H1 (cell line): ENCODE results near the gene CREBBP. TPM values are rescaled to one million over a fixed set of nuclear protein-coding genes. Genes with fewer than 3 reads are reported as not detected.

Source experiments
- CTCF ChIA-PET: fragments of 300-600 bp; sonication (Branson Sonifier 250); formaldehyde crosslinking; loops from one replicate; lab custom pipeline; 2021; ENCODE audit not compliant: partially characterized antibody; lab: Charles Lee
- POLR2A ChIA-PET: fragments of 300-600 bp; sonication (Branson Sonifier 250); formaldehyde crosslinking; loops from one replicate; lab custom pipeline; 2021; ENCODE audit warnings: inconsistent platforms; ENCODE audit not compliant: partially characterized antibody; lab: Charles Lee
- DNase-seq, 2 experiments: peaks; one replicate each; pipeline versions ENCODE4 v3.0.0 to v3.0.0-alpha.2; 2010 to 2022; ENCODE audit warnings: low spot score in 2 of 2, low read depth in 1 of 2, mixed read lengths in 1 of 2
- FAIRE-seq: peaks from 2 replicates; lab custom pipeline; 2011; peaks lifted over from hg19 to GRCh38; lab: Jason Lieb, UNC
- H2AFZ ChIP-seq: 2 replicates; pipeline ENCODE4 v1.8.1; 2012; ENCODE audit warnings: low read length, inconsistent platforms
- H2AK5ac ChIP-seq: 2 replicates; pipeline ENCODE4 v1.6.1; 2013; ENCODE audit warnings: low read depth, low read length
- H2BK120ac ChIP-seq: replicated peaks from 2 replicates; pipeline ENCODE3; 2013; ENCODE audit warnings: low read depth, low read length, inconsistent platforms
- H2BK12ac ChIP-seq: 2 replicates; pipeline ENCODE4 v1.6.1; 2013; ENCODE audit warnings: low read depth, low read length
- H2BK15ac ChIP-seq: 2 replicates; pipeline ENCODE4 v1.6.1; 2013; ENCODE audit warnings: low read length
- H2BK20ac ChIP-seq: 2 replicates; pipeline ENCODE4 v1.6.1; 2013; ENCODE audit warnings: low read length
- H2BK5ac ChIP-seq: 2 replicates; pipeline ENCODE4 v1.6.1; 2013; ENCODE audit warnings: low read depth, low read length
- H3K14ac ChIP-seq: 2 replicates; pipeline ENCODE4 v1.6.1; 2013; ENCODE audit warnings: inconsistent platforms; ENCODE audit not compliant: insufficient read length
- H3K18ac ChIP-seq: 2 replicates; pipeline ENCODE4 v1.6.1; 2013; ENCODE audit warnings: low read length; ENCODE audit errors: extremely low read depth
- H3K23ac ChIP-seq: 2 replicates; pipeline ENCODE4 v1.6.1; 2013; ENCODE audit warnings: inconsistent platforms; ENCODE audit not compliant: insufficient read length
- H3K23me2 ChIP-seq: 2 replicates; pipeline ENCODE4 v1.6.1; 2013; ENCODE audit warnings: low read depth, low read length
- H3K27ac ChIP-seq: 2 replicates; pipeline ENCODE4 v1.6.1; 2011; ENCODE audit warnings: low read depth, low read length, inconsistent platforms
- H3K27me3 ChIP-seq, 4 experiments: replicated peaks in 1 of 4; 1 replicate in 1 of 4; 2 replicates in 3 of 4; pipeline versions ENCODE4 v1.6.1 to v1.8.1; 2011 to 2013; ENCODE audit warnings: low read length in 3 of 4, mild to moderate bottlenecking in 3 of 4, inconsistent platforms in 2 of 4, mixed read lengths in 2 of 4, moderate library complexity in 1 of 4; ENCODE audit not compliant: control insufficient read depth in 3 of 4, insufficient read depth in 3 of 4; ENCODE audit errors: extremely low read depth in 1 of 4
- H3K36me3 ChIP-seq, 4 experiments: 2 replicates each; pipeline versions ENCODE4 v1.6.1 to v1.8.1; 2011 to 2013; ENCODE audit warnings: mild to moderate bottlenecking in 4 of 4, low read length in 3 of 4, moderate library complexity in 2 of 4, control low read depth in 1 of 4, inconsistent platforms in 1 of 4; ENCODE audit not compliant: insufficient read depth in 4 of 4, control insufficient read depth in 2 of 4
- H3K4ac ChIP-seq: replicated peaks from 2 replicates; pipeline ENCODE3; 2013; ENCODE audit warnings: low read length, low read depth, mixed read lengths, inconsistent platforms; ENCODE audit not compliant: insufficient read length
- H3K4me1 ChIP-seq, 4 experiments: replicated peaks in 1 of 4; 1 replicate in 1 of 4; 2 replicates in 3 of 4; pipeline versions ENCODE4 v1.6.1 to v1.8.1; 2011 to 2013; ENCODE audit warnings: low read length in 3 of 4, inconsistent platforms in 2 of 4, mixed read lengths in 1 of 4; ENCODE audit not compliant: insufficient read depth in 4 of 4, control insufficient read depth in 3 of 4
- H3K4me2 ChIP-seq, 2 experiments: 2 replicates each; pipeline versions ENCODE4 v1.6.1 to v1.8.1; 2011 to 2013; ENCODE audit warnings: low read depth in 2 of 2, low read length in 2 of 2, control low read depth in 1 of 2, inconsistent platforms in 1 of 2, mild to moderate bottlenecking in 1 of 2; ENCODE audit not compliant: insufficient read depth in 1 of 2
- H3K4me3 ChIP-seq, 4 experiments: fragments of 200-600, 300-600 bp in 1 of 4; sonication (generic), shearing (Covaris generic), sonication (Bioruptor Twin) in 1 of 4; 2 replicates each; pipeline versions ENCODE4 v1.5.1 to v1.8.1; 2011 to 2016; ENCODE audit warnings: low read length in 4 of 4, low read depth in 3 of 4, control low read depth in 2 of 4, inconsistent platforms in 2 of 4, mild to moderate bottlenecking in 2 of 4, mixed read lengths in 1 of 4, moderate library complexity in 1 of 4; ENCODE audit not compliant: insufficient read depth in 2 of 4; ENCODE audit errors: extremely low read depth in 1 of 4
- H3K56ac ChIP-seq: replicated peaks from 2 replicates; pipeline ENCODE3; 2013; ENCODE audit warnings: low read depth, mild to moderate bottlenecking, mixed read lengths, low read length, inconsistent platforms; ENCODE audit not compliant: insufficient read length
- H3K79me1 ChIP-seq: 2 replicates; pipeline ENCODE4 v1.6.1; 2013; ENCODE audit warnings: low read depth, low read length, control low read depth
- H3K79me2 ChIP-seq, 2 experiments: 2 replicates each; pipeline versions ENCODE4 v1.6.1 to v1.8.1; 2012 to 2013; ENCODE audit warnings: low read length in 2 of 2, mild to moderate bottlenecking in 2 of 2, inconsistent platforms in 1 of 2; ENCODE audit not compliant: insufficient read depth in 2 of 2, control insufficient read depth in 1 of 2
- H3K9ac ChIP-seq, 4 experiments: replicated peaks in 1 of 4; 1 replicate in 1 of 4; 2 replicates in 3 of 4; pipeline versions ENCODE4 v1.6.1 to v1.8.1; 2011 to 2013; ENCODE audit warnings: low read depth in 3 of 4, low read length in 3 of 4, control low read depth in 2 of 4, mild to moderate bottlenecking in 2 of 4, moderate library complexity in 2 of 4, inconsistent platforms in 1 of 4; ENCODE audit errors: extremely low read depth in 1 of 4
- H3K9me3 ChIP-seq, 2 experiments: 2 replicates each; pipeline versions ENCODE4 v1.6.1 to v1.8.1; 2012 to 2013; ENCODE audit warnings: mild to moderate bottlenecking in 2 of 2, moderate library complexity in 2 of 2, control low read depth in 1 of 2, inconsistent platforms in 1 of 2, low read depth in 1 of 2, low read length in 1 of 2, mixed read lengths in 1 of 2; ENCODE audit not compliant: insufficient read depth in 2 of 2
- H4K20me1 ChIP-seq, 2 experiments: replicated peaks in 1 of 2; 2 replicates each; pipeline versions ENCODE3 to v1.8.1; 2011 to 2013; ENCODE audit warnings: inconsistent platforms in 2 of 2, low read length in 2 of 2, mild to moderate bottlenecking in 1 of 2; ENCODE audit not compliant: insufficient read depth in 2 of 2, control insufficient read depth in 1 of 2
- H4K5ac ChIP-seq: 2 replicates; pipeline ENCODE4 v1.6.1; 2013; ENCODE audit warnings: low read length, low read depth, mixed read lengths, inconsistent platforms; ENCODE audit not compliant: insufficient read length
- H4K8ac ChIP-seq: 2 replicates; pipeline ENCODE4 v1.8.0; 2013; ENCODE audit warnings: mild to moderate bottlenecking, moderate library complexity, low read length, inconsistent platforms; ENCODE audit not compliant: insufficient read depth; ENCODE audit errors: extremely low read depth
- H4K91ac ChIP-seq: replicated peaks from 2 replicates; pipeline ENCODE3; 2013; ENCODE audit warnings: low read length, mixed read lengths, inconsistent platforms; ENCODE audit not compliant: insufficient read length
- CTBP2 ChIP-seq: IDR thresholded peaks from 2 replicates; pipeline ENCODE4 v1.7.0; 2011; ENCODE audit warnings: borderline replicate concordance, mild to moderate bottlenecking, moderate library complexity, mixed read lengths, low read length; ENCODE audit not compliant: insufficient read depth, insufficient read length
- EP300 ChIP-seq, 2 experiments: IDR thresholded peaks; 1 replicate in 1 of 2; 2 replicates in 1 of 2; pipeline ENCODE4 v1.6.1; 2011 to 2012; ENCODE audit warnings: low read depth in 2 of 2, low read length in 2 of 2, mild to moderate bottlenecking in 2 of 2, borderline replicate concordance in 1 of 2, inconsistent platforms in 1 of 2, moderate library complexity in 1 of 2
- GTF2F1 ChIP-seq: IDR thresholded peaks from 2 replicates; pipeline ENCODE4 v1.6.1; 2012; ENCODE audit warnings: low read depth, low read length, improper control_type of control experiment, borderline replicate concordance
- HDAC6 ChIP-seq: IDR thresholded peaks from one replicate; pipeline ENCODE4 v1.7.1; 2012; ENCODE audit warnings: low read depth, mild to moderate bottlenecking, inconsistent platforms, low read length, moderate library complexity
- JUN ChIP-seq: IDR thresholded peaks from 2 replicates; pipeline ENCODE4 v1.6.1; 2011; ENCODE audit warnings: low read depth, mild to moderate bottlenecking, improper control_type of control experiment, low read length
- KDM5A ChIP-seq: fragments of 200-600 bp; IDR thresholded peaks from 2 replicates; pipeline ENCODE4 v1.7.1; 2012; ENCODE audit warnings: mild to moderate bottlenecking, low read length, inconsistent platforms, mixed read lengths
- MAFK ChIP-seq: IDR thresholded peaks from 2 replicates; pipeline ENCODE4 v1.6.1; 2012; ENCODE audit warnings: low read depth, mild to moderate bottlenecking, improper control_type of control experiment, low read length
- POLR2A ChIP-seq, 2 experiments: IDR thresholded peaks; 1 replicate in 1 of 2; 2 replicates in 1 of 2; pipeline ENCODE4 v1.6.1; 2011; ENCODE audit warnings: low read depth in 2 of 2, low read length in 2 of 2, mild to moderate bottlenecking in 2 of 2; ENCODE audit errors: control extremely low read depth in 1 of 2
- POLR2AphosphoS5 ChIP-seq: IDR thresholded peaks from 2 replicates; pipeline ENCODE4 v1.6.1; 2011; ENCODE audit warnings: low read depth, low read length
- POU5F1 ChIP-seq: IDR thresholded peaks from 2 replicates; pipeline ENCODE4 v1.6.1; 2011; ENCODE audit warnings: low read depth, mild to moderate bottlenecking, low read length, moderate library complexity
- SP2 ChIP-seq: IDR thresholded peaks from 2 replicates; pipeline ENCODE4 v1.6.1; 2012; ENCODE audit warnings: mild to moderate bottlenecking, low read length, inconsistent platforms
- TAF7 ChIP-seq: optimal IDR thresholded peaks from 2 replicates; pipeline ENCODE3; 2011; ENCODE audit warnings: low read depth, mild to moderate bottlenecking, inconsistent platforms, low read length, moderate library complexity, borderline replicate concordance
- TBP ChIP-seq: IDR thresholded peaks from 2 replicates; pipeline ENCODE4 v1.6.1; 2011; ENCODE audit warnings: low read depth, low read length, improper control_type of control experiment
- TCF12 ChIP-seq: IDR thresholded peaks from 2 replicates; pipeline ENCODE4 v1.6.1; 2011; ENCODE audit warnings: low read depth, mild to moderate bottlenecking, low read length
- WGBS, 2 experiments: shearing (Covaris generic) in 1 of 2; methylation state at CpG; one replicate each; pipeline versions ENCODE4 v1.1.6 to v1.1.7; 2013 to 2015; ENCODE audit warnings: low lambda C conversion rate in 2 of 2, mixed read lengths in 2 of 2, inconsistent platforms in 1 of 2, low coverage in 1 of 2, missing lambda C conversion rate in 1 of 2; ENCODE audit not compliant: insufficient replicate concordance in 2 of 2, insufficient coverage in 1 of 2, insufficient read length in 1 of 2; ENCODE audit errors: extremely low coverage in 1 of 2, missing lambda C conversion rate in 1 of 2; 5-methylcytosine and 5-hydroxymethylcytosine counted together
- polyA plus RNA-seq, 7 experiments: library from polyadenylated mRNA; depleted of rRNA in 3 of 7; stranded (reverse) in 5 of 7; unstranded in 2 of 7; fragments of >200 nt in 5 of 7; fragments of 200-250 nt in 2 of 7; gene quantifications; 1 replicate in 5 of 7; 2 replicates in 1 of 7; 4 replicates in 1 of 7; pipeline versions ENCODE4 v1.2.1 to v1.2.3, GENCODE V29; 2011 to 2013; ENCODE audit warnings: missing spikeins in 2 of 7, mixed read lengths in 2 of 7
- total RNA-seq: library from RNA; stranded (reverse); fragmentation: NEBNext Ultra II Directional; extraction: Animal tissue kit (Norgen Biotek cat#: 25700); gene quantifications from 2 replicates; pipeline ENCODE4 v1.2.1, GENCODE V29; 2021

CREBBP gene
- total and polyA plus RNA-seq, 2 of the 8 experiments (the other 6 are each of a cell fraction or from before 2014, with no cell fraction given) = 10.0 to 60.1 TPM

- Histone ChIP-seq H4K91ac (no peak overlapping the region), H3K79me2 (peaks cover 0 to 31% of the 10 kb centered on the region in 2 experiments; a peak in 3 of 4 replicates), H2BK20ac (no peak overlapping the region)
- TF ChIP-seq MAFK (no peak), TCF12 (no peak), TAF7 (no peak), KDM5A (no peak), POU5F1 (no peak), HDAC6 (no peak), GTF2F1 (no peak), POLR2AphosphoS5 (no peak), EP300 (IDR thresholded peaks at IDR 0.05; ENCODE audit: borderline replicate concordance in 1 of 2, low read depth in 2 of 2, low read length in 2 of 2) (no peak), CTBP2 (no peak), SP2 (no peak), POLR2A (IDR thresholded peaks at IDR 0.05; ENCODE audit: control extremely low read depth in 1 of 2, low read depth in 2 of 2, low read length in 2 of 2) (no peak), TBP (no peak), JUN (no peak)
These were observed 91.7 kb downstream of the CREBBP start for GRCh38 chr16:3788711-3789374.

More at GRCh38 chr16:3788711-3789374, 91.7 kb downstream of the CREBBP start:
- ChIA-PET POLR2A (no interaction called here), CTCF (no interaction called here)
- H2AK5ac ChIP-seq = no peak overlapping the region
- no peak overlapping the region for H2BK120ac ChIP-seq
- H3K27ac ChIP-seq = no peak overlapping the region
- no peak overlapping the region for H2BK15ac ChIP-seq
- H3K36me3 ChIP-seq = peaks cover 6 to 22% (median 15%) of the 10 kb centered on the region in 4 experiments; a peak in 6 of 8 replicates
- DNase-seq (no peak), FAIRE-seq (no peak)
- 92% methylated on average over 8 of the region's 9 CpGs; no CpG with 5 or more reads in 1 of the 2 experiments for WGBS, 2 experiments
- no peaks in the 10 kb centered on the region for H3K4me1 ChIP-seq
- H3K9ac ChIP-seq = no peak overlapping the region
- no peak overlapping the region for H3K4ac ChIP-seq
- H3K79me1 ChIP-seq = peaks cover 13% of the 10 kb centered on the region
- no peak overlapping the region for H3K56ac ChIP-seq
- H4K8ac ChIP-seq = no peak overlapping the region
- no peak overlapping the region for H3K4me3 ChIP-seq
- no peak overlapping the region for H3K4me2 ChIP-seq
- H2AFZ ChIP-seq = no peak overlapping the region
- no peak overlapping the region for H3K23ac ChIP-seq
- H3K18ac ChIP-seq = no peak overlapping the region
- no peak overlapping the region for H2BK5ac ChIP-seq
- no peak overlapping the region for H3K14ac ChIP-seq
- no peak overlapping the region for H2BK12ac ChIP-seq
- H4K5ac ChIP-seq = no peak overlapping the region
- H3K9me3 ChIP-seq = no peaks in the 10 kb centered on the region
- H3K23me2 ChIP-seq = no peaks in the 10 kb centered on the region
- peaks cover 8 to 10% of the 10 kb centered on the region in 2 experiments for H4K20me1 ChIP-seq
- H3K27me3 ChIP-seq = no peaks in the 10 kb centered on the region
